Measurements from ENCODE around the gene MINAR2.

The MINAR2 gene

GRCh38 chr5:129745997-129746396 is 1.9 kb upstream of the MINAR2 start:
- H3K27ac ChIP-seq (ENCODE audit: low read depth, low read length) = no peak overlapping the region
- no peak overlapping the region for H3K4me3 ChIP-seq (ENCODE audit: low read length)
- H3K9me3 ChIP-seq (ENCODE audit: insufficient read depth, low read depth, low read length) = no peaks in the 10 kb centered on the region
- 97% methylated on average over 4 of the region's 4 CpGs for WGBS
- 0 out of 2 replicates have a peak, but pooled peaks cover 5% of the 10 kb centered on the region for H3K4me1 ChIP-seq (ENCODE audit: insufficient read depth, low read length)
- no peaks in the 10 kb centered on the region for H3K36me3 ChIP-seq (ENCODE audit: insufficient read depth, low read length)
- no peaks in the 10 kb centered on the region for H3K27me3 ChIP-seq (ENCODE audit: insufficient read depth, low read length)
- H3K9ac ChIP-seq (ENCODE audit: low read depth, low read length) = no peak overlapping the region

GRCh38 chr5:129746876-129747275 is 1.0 kb upstream of the MINAR2 start:
- 91% methylated on average over 1 of the region's 2 CpGs for WGBS
- Histone ChIP-seq H3K9ac (ENCODE audit: low read depth, low read length) (no peak overlapping the region), H3K4me3 (ENCODE audit: low read length) (no peak overlapping the region), H3K9me3 (ENCODE audit: insufficient read depth, low read depth, low read length) (no peaks in the 10 kb centered on the region), H3K36me3 (ENCODE audit: insufficient read depth, low read length) (no peaks in the 10 kb centered on the region), H3K27me3 (ENCODE audit: insufficient read depth, low read length) (no peaks in the 10 kb centered on the region), H3K4me1 (ENCODE audit: insufficient read depth, low read length) (0 out of 2 replicates have a peak, but pooled peaks cover 2% of the 10 kb centered on the region), H3K27ac (ENCODE audit: low read depth, low read length) (no peak overlapping the region)

- H3K27me3 ChIP-seq (ENCODE audit: insufficient read depth, low read length) = no peaks in the 10 kb centered on the region
- no peaks in the 10 kb centered on the region for H3K9me3 ChIP-seq (ENCODE audit: insufficient read depth, low read depth, low read length)
- no peaks in the 10 kb centered on the region for H3K4me1 ChIP-seq (ENCODE audit: insufficient read depth, low read length)
- H3K4me3 ChIP-seq (ENCODE audit: low read length) = no peak overlapping the region
- H3K27ac ChIP-seq (ENCODE audit: low read depth, low read length) = no peak overlapping the region
- no peaks in the 10 kb centered on the region for H3K36me3 ChIP-seq (ENCODE audit: insufficient read depth, low read length)
- whole genome bisulfite sequencing = no CpG with 5 or more reads among the region's 1 CpG
- H3K9ac ChIP-seq (ENCODE audit: low read depth, low read length) = no peak overlapping the region
These were observed 1.3 kb downstream of the MINAR2 start for GRCh38 chr5:129748913-129749880.

GRCh38 chr5:129760636-129761325 is 12.9 kb downstream of the MINAR2 start:
- Histone ChIP-seq H3K9me3 (ENCODE audit: insufficient read depth, low read depth, low read length) (no peaks in the 10 kb centered on the region), H3K4me1 (ENCODE audit: insufficient read depth, low read length) (no peaks in the 10 kb centered on the region), H3K4me3 (ENCODE audit: low read length) (no peak overlapping the region), H3K27ac (ENCODE audit: low read depth, low read length) (no peak overlapping the region), H3K27me3 (ENCODE audit: insufficient read depth, low read length) (no peaks in the 10 kb centered on the region), H3K36me3 (ENCODE audit: insufficient read depth, low read length) (no peaks in the 10 kb centered on the region), H3K9ac (ENCODE audit: low read depth, low read length) (no peak overlapping the region)
- 100% methylated on average over 1 of the region's 1 CpG for whole genome bisulfite sequencing

GRCh38 chr5:129763651-129764050 is 15.8 kb downstream of the MINAR2 start:
- H3K9me3 ChIP-seq (ENCODE audit: insufficient read depth, low read depth, low read length) = no peaks in the 10 kb centered on the region
- H3K36me3 ChIP-seq (ENCODE audit: insufficient read depth, low read length) = no peaks in the 10 kb centered on the region
- no peak overlapping the region for H3K4me3 ChIP-seq (ENCODE audit: low read length)
- H3K4me1 ChIP-seq (ENCODE audit: insufficient read depth, low read length) = no peaks in the 10 kb centered on the region
- H3K27me3 ChIP-seq (ENCODE audit: insufficient read depth, low read length) = no peaks in the 10 kb centered on the region
- no peak overlapping the region for H3K9ac ChIP-seq (ENCODE audit: low read depth, low read length)
- H3K27ac ChIP-seq (ENCODE audit: low read depth, low read length) = no peak overlapping the region
- 92% methylated on average over 1 of the region's 1 CpG for WGBS

GRCh38 chr5:129766798-129767197 is 18.9 kb downstream of the MINAR2 start:
- WGBS = 83% methylated on average over 2 of the region's 2 CpGs

GRCh38 chr5:129767927-129768380 is 20.1 kb downstream of the MINAR2 start:
- no peak overlapping the region for H3K9ac ChIP-seq (ENCODE audit: low read depth, low read length)
- WGBS = 7% methylated on average over 3 of the region's 3 CpGs
- H3K4me3 ChIP-seq (ENCODE audit: low read length) = no peak overlapping the region
- no peaks in the 10 kb centered on the region for H3K36me3 ChIP-seq (ENCODE audit: insufficient read depth, low read length)
- H3K27ac ChIP-seq (ENCODE audit: low read depth, low read length) = no peak overlapping the region
- H3K4me1 ChIP-seq (ENCODE audit: insufficient read depth, low read length) = no peaks in the 10 kb centered on the region; the same call in 1 of the 2 replicates
- no peaks in the 10 kb centered on the region for H3K27me3 ChIP-seq (ENCODE audit: insufficient read depth, low read length)
- no peaks in the 10 kb centered on the region for H3K9me3 ChIP-seq (ENCODE audit: insufficient read depth, low read depth, low read length)

More at GRCh38 chr5:129766798-129767197, 18.9 kb downstream of the MINAR2 start:
- no peaks in the 10 kb centered on the region for H3K9me3 ChIP-seq (ENCODE audit: insufficient read depth, low read depth, low read length)
- H3K36me3 ChIP-seq (ENCODE audit: insufficient read depth, low read length) = no peaks in the 10 kb centered on the region
- no peaks in the 10 kb centered on the region; the same call in 1 of the 2 replicates for H3K4me1 ChIP-seq (ENCODE audit: insufficient read depth, low read length)
- no peak overlapping the region for H3K9ac ChIP-seq (ENCODE audit: low read depth, low read length)
- H3K27me3 ChIP-seq (ENCODE audit: insufficient read depth, low read length) = no peaks in the 10 kb centered on the region
- no peak overlapping the region for H3K4me3 ChIP-seq (ENCODE audit: low read length)
- H3K27ac ChIP-seq (ENCODE audit: low read depth, low read length) = no peak overlapping the region

- no peak overlapping the region for H3K27ac ChIP-seq (ENCODE audit: low read depth, low read length)
- no peaks in the 10 kb centered on the region; the same call in 1 of the 2 replicates for H3K4me1 ChIP-seq (ENCODE audit: insufficient read depth, low read length)
- H3K27me3 ChIP-seq (ENCODE audit: insufficient read depth, low read length) = no peaks in the 10 kb centered on the region
- 88% methylated on average over 4 of the region's 6 CpGs for WGBS
- H3K9me3 ChIP-seq (ENCODE audit: insufficient read depth, low read depth, low read length) = no peaks in the 10 kb centered on the region
- H3K4me3 ChIP-seq (ENCODE audit: low read length) = no peak overlapping the region
- no peaks in the 10 kb centered on the region for H3K36me3 ChIP-seq (ENCODE audit: insufficient read depth, low read length)
- no peak overlapping the region for H3K9ac ChIP-seq (ENCODE audit: low read depth, low read length)
These were observed 20.8 kb downstream of the MINAR2 start for GRCh38 chr5:129768735-129769134.

- Histone ChIP-seq H3K9me3 (ENCODE audit: insufficient read depth, low read depth, low read length) (no peaks in the 10 kb centered on the region), H3K4me3 (ENCODE audit: low read length) (no peak overlapping the region), H3K36me3 (ENCODE audit: insufficient read depth, low read length) (no peaks in the 10 kb centered on the region), H3K27me3 (ENCODE audit: insufficient read depth, low read length) (no peaks in the 10 kb centered on the region), H3K4me1 (ENCODE audit: insufficient read depth, low read length) (no peaks in the 10 kb centered on the region; the same call in 1 of the 2 replicates), H3K9ac (ENCODE audit: low read depth, low read length) (no peak overlapping the region), H3K27ac (ENCODE audit: low read depth, low read length) (no peak overlapping the region)
- 90% methylated on average over 5 of the region's 5 CpGs for WGBS
These were observed 22.3 kb downstream of the MINAR2 start for GRCh38 chr5:129770024-129770820.

GRCh38 chr5:129771058-129771838 is 23.4 kb downstream of the MINAR2 start:
- 54% methylated on average over 9 of the region's 9 CpGs for WGBS
- no peaks in the 10 kb centered on the region for H3K36me3 ChIP-seq (ENCODE audit: insufficient read depth, low read length)

More at GRCh38 chr5:129771058-129771838, 23.4 kb downstream of the MINAR2 start:
- no peaks in the 10 kb centered on the region for H3K27me3 ChIP-seq (ENCODE audit: insufficient read depth, low read length)
- H3K27ac ChIP-seq (ENCODE audit: low read depth, low read length) = no peak overlapping the region
- H3K4me1 ChIP-seq (ENCODE audit: insufficient read depth, low read length) = no peaks in the 10 kb centered on the region; the same call in 1 of the 2 replicates
- no peak overlapping the region for H3K4me3 ChIP-seq (ENCODE audit: low read length)
- H3K9me3 ChIP-seq (ENCODE audit: insufficient read depth, low read depth, low read length) = no peaks in the 10 kb centered on the region
- no peak overlapping the region for H3K9ac ChIP-seq (ENCODE audit: low read depth, low read length)

All from HUES64 (cell line).